GM12872 (cell line): ENCODE data around the gene WRAP73.

Source experiments
- TF ChIP-seq, protein P1 (sequence below): IDR thresholded peaks from 3 replicates; pipeline ENCODE4 v1.5.1; 2011; ENCODE audit warnings: low read depth, mild to moderate bottlenecking, low read length, moderate library complexity; ENCODE audit not compliant: insufficient read depth

The WRAP73 gene

GRCh38 chr1:3663999-3664699 lies 14.2 kb upstream of the WRAP73 start:
- TF ChIP-seq, protein P1, sequence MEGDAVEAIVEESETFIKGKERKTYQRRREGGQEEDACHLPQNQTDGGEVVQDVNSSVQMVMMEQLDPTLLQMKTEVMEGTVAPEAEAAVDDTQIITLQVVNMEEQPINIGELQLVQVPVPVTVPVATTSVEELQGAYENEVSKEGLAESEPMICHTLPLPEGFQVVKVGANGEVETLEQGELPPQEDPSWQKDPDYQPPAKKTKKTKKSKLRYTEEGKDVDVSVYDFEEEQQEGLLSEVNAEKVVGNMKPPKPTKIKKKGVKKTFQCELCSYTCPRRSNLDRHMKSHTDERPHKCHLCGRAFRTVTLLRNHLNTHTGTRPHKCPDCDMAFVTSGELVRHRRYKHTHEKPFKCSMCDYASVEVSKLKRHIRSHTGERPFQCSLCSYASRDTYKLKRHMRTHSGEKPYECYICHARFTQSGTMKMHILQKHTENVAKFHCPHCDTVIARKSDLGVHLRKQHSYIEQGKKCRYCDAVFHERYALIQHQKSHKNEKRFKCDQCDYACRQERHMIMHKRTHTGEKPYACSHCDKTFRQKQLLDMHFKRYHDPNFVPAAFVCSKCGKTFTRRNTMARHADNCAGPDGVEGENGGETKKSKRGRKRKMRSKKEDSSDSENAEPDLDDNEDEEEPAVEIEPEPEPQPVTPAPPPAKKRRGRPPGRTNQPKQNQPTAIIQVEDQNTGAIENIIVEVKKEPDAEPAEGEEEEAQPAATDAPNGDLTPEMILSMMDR = peak; percentile 26; the same call in 2 of the 3 replicates

DNA sequence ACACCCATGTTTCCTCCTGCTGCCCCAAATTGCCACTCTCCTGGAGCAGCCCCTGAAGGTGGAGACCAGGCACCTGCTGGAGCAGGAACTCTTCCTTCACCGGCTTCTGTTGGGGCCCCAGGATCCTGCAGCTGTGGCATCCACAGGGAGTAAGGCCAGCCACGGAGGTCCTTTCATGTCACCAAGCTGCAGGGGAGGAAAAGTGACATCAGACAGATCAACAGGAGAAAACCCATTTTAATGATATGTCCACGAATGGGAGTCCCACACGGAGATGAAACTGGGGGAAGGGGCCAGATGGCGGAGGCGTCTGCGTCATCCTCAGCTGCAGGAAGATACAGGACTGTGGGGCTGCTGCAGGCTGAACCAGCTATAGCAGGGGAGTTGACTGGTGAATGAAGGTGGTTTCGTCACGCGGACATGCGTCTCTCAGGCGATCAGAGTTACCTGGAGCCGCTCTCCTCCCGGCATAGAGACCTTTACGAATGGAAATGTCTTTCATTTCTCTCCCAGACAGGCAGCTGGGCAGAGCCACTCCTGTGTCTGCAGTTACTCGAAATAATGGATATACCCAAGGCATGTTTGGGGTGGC lies 12.3 kb upstream of the WRAP73 start:
- TF ChIP-seq, protein P1 = no peak

DNA sequence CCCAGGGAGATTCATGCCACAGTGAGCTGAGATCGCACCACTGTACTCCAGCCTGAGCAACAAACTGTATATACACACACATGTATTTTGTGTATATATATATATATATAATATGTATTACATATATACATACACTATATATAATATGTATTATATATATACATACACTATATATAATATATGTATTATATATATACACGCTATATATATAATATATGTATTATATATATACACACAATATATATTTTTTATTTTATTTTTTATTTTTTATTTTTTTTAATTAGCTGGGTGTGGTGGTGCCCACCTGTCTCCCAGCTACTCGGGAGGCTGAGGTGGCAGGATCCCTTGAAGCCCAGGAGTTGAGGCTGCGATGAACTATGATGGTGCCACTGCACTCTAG lies 11.7 kb upstream of the WRAP73 start:
- TF ChIP-seq, protein P1 = no peak

DNA sequence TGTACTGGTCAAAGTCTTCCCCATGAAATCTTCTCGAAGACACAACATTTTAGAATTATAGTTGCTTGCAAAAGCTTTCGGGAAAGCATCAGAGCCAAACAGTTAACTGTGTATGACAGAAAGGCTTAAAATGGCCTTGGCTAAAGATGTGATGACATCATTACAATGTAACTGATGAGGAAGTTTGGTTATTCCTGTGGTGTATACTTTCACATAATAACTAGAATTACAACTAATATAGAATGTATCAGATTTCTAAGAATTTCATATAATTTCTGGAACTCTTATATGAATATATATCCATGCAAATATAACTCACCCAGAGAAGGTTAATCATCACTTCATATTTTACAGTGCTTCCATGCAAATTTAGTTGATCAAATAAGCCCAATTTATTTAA lies 10.8 kb upstream of the WRAP73 start:
- TF ChIP-seq, protein P1 = no peak

DNA sequence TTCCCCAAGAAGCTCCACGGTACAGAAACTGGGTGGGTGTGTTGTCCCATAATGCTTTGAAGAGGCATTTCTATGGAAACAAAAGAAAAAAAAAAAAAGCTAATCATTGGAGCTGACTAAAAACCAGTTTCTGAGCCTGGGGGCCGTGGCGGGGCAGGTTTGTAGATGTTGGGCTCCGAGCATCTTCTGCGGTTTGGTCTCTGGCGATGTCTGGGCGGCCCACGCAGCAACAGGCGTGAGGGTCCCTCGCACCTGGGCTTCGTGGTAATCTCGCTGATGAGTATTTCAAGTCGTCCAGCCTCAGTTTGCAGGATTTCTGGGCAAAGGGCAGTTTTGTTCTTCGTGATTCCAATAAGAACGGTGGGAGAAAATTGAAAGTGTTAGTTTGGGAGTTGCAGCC lies 9.2 kb upstream of the WRAP73 start:
- TF ChIP-seq, protein P1 = no peak

- TF ChIP-seq, protein P1 = no peak
Observed at GRCh38 chr1:3658231-3658615, 8.3 kb upstream of the WRAP73 start.

GRCh38 chr1:3657578-3658230 lies 7.8 kb upstream of the WRAP73 start:
- TF ChIP-seq, protein P1 = no peak
